DMS53 (cell line): ENCODE measurements around the gene CADM1.
A peak's percentile ranks its signal among the peaks of the same experiment; 100 is the strongest.

Experiments used
- DNase-seq: peaks from one replicate; lab custom pipeline; 2025; lab: John Stamatoyannopoulos, UW

Gene CADM1

DNA sequence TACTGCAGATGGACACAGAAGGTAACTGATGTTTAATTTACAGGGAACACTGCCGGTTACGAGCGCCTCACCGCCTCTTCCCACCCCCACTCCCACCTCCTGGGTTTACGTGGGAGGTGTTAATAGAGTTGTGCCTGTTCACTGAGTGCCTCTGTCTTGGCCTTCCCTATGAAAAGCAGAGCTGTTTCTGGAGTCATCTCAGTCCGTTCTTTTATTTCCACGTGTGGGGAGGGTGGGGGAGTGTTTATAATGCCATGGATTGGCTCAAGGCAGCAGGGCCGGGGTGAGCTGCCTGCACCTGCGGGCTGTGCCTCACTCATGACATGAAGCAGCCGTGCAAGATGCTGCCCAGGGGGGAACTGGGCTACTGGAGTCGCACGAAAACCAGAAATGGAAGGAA is 322.7 kb downstream of the CADM1 start:
- DNase-seq: no peak

DNA sequence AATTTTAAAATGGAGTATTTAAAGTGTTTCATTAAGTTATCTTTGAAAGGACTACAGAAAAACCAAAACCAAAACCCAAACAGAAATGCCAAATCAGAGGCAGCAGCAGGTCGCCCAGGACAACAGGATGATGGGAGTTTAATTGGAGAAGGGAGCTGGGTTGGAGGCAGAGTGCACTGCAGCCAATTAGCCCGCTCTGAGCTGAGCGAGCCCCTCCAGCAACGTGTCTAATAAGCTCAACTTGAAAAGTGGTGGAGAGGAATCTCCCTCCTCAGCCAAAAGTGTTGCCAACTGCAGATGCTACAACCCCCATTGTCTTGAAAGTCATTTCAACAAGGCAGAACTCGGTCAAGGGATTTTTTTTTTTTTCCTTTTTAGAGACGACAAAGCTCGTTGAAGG is 323.9 kb downstream of the CADM1 start:
- no peak for DNase-seq

DNA sequence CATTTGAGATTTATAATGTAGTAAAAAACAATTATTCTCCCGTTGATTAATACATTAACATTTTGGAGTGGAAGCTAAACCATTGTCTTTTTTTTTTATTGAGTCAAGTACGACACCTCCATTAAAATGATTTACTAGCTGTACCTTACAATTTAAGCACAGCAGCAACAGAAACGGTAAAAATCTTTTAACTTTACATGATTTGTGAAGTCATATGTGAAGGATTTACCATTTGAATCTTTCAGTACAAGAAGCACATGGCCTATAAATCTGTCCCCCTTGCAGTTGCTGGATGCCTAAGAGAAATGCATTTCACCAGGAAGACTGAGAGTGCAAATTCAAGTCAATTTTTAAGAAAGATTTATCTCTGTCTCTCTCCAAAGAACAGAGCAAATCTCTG is 324.6 kb downstream of the CADM1 start:
- DNase-seq: no peak

DNA sequence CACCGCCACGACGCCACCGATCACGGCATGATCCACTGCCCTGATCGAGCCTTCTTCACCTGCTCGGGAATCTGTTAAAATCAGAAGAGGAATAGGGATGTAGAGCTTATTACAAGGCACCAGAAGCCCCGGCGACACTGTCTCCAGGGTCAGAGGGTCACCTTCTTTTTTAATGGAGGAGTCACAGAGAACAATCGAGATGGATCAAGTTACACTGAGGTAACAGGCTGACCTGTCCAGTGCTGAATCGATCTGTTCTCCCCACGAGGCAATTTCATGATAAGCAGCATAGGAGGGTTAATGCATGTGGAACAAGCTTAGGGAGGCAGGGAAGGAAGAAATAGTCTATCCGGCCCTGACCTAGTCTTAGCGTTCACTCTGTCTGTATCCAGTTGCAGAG is 325.5 kb downstream of the CADM1 start:
- DNase-seq: no peak

DNA sequence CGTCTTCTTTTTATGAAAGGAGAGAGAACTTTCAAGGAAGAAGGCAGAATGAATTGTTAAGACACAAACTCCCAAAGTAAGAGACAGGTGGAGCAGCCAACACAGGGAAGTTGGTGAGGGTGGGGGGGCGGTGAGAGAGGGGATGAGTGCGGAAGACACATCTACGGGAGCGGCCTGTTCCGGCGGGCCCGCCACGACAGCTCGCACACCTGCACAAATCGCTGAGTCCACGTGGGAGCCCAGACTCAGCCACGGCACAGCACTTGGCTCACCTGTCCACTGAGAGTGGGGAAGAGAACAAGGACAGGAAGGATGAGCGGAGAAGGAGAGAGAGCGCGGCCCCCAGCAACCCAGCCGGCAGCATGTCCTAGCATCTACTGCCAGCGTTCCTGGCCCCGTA is 331.1 kb downstream of the CADM1 start:
- no peak for DNase-seq

DNA sequence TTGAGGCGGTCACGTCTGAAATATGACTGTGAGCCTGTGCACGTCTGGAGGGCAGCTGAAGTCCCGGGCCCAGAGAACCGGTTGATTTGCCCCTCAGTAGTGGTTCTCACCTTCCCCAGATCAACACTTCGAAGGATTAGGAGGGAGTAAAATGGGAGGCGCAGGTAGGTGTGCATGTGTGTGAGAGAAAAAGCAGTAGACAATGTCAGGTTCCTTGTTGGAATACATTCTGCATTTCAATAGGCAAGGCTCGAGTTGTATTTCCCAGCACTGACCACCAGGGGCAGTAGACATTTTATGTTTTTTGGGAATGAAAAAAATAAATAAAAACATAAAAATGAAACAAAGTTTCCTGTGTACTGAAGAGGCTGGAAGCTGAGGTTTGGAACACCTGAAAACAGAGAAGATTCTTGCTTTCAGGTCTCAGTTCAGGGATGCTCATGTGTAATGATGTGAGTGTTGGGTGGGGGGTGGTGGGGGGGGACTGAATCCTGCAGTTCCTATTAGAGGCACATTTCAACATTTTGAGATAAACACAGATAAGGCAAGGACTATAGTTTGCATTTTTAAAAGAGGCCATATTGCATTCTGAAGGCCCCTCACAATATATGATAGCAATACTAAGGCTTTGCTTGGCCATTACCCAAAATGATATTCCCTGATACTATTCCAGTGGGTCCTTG is 333.9 kb downstream of the CADM1 start:
- peak; percentile 75 for DNase-seq

DNA sequence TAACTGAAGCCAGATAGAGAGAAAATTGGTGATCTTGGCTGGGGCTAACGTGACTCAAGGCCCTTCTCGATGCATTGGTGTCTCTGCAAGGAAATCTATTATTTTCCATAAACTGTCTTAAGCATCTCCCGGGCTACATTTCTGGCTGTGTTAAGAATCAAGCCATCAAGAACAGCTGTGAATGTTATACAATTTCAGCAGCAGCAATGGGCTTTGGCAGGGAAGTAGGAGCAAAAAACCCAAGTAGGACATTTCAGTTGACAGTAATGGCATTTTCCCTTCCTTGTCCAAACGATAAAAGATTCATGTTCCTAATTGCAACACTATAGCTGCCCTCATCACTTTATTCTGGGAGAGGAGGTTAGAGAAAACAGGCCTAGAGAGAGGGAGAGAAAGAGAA is 335.0 kb downstream of the CADM1 start:
- DNase-seq: no peak

DNA sequence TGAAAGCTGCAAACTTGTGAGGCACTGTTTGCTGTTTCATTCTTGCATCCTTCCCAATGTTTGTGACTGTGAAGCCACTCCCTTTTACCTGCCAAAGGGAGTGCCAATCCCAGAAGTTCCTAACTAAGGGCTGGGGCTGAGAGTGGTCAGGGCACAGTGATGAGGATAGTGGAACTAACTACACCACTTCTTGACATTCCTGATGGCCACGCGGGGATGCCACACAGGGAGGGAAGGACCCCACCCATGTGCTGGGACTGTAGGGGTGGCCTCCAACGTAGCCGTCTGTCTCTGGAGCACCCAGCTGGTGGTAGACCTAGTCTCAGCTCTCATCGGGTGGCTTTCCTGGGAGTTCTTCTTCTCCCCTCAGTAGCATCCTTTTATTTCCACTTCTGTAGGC is 335.5 kb downstream of the CADM1 start:
- no peak for DNase-seq

DNA sequence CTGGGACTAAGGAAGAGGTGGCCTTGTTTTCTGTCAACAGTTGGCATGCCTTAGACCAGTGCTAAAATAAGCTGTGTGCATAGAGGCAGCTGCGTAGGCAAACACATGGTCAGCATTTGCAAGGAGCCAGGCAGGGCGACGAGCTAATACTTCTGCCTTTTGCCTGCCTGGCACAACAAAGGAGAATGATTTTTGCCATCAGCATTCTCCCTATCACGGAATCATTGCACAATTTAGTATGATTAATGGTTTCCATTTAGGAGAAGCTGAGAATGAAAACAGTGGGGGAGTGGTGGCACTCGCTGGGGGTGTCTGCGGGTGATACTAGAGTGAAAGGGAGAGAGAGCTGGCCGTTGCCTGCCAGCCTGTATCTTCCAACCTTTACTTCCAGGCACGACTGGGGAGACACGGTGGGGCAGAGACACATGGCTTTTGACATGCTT is 336.0 kb downstream of the CADM1 start:
- peak; percentile 47 for DNase-seq

DNA sequence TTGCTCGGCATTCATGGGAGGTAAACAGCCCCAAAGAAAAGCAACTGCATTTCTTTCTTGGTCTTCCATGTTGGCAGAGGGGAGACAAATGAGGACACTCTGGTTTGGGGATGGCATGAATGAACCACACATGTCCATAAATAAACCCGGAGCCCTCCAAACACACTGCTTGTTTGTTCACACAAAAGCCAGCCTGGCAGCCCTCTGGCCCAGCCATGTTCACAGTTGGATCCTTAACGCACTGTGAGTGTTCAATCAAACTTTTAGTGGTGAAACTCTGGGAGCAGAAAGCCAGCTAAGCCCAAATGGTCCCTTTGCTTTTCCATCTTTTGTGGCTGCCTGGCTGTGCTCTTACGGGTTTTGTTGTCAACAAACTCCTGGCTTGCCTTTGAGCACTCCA is 336.8 kb downstream of the CADM1 start:
- no peak for DNase-seq

DNA sequence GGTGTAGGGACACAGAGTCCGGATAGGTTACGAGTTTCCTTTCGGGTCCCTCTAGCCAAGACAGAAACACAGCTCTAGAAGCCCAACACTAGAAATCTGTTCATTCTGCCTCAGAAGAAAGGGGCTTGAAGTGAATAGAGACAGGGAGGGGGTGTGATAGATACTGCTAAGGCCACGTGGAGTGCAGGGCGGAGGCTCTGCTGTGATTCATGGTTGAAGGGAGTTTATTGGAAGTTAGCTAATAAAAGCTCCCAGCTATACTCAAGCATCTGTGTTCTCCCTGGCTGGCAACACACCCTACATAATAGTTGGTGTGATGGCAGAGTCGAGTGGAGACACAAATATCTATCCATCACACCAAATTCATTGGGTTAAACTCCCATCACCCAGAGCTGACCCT is 337.4 kb downstream of the CADM1 start:
- no peak for DNase-seq

DNA sequence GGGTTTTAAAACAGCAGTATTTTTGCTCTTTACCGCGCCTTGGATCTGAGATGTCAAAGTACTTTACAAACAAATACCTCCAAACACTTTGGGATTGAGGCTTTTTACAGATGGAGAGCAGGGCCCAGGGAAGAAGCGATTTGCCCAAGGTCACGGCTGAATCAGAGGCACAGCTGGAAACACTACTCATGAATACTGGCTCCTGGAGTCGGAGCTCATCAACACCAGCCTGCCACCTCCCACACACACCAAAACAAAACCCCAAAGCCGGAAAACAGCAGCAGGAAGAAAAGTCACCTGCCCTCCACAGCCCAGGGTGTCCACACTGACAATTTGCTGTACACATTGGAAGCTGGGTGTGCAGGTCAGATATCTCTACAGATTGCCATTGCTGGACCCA is 339.4 kb downstream of the CADM1 start:
- no peak for DNase-seq

DNA sequence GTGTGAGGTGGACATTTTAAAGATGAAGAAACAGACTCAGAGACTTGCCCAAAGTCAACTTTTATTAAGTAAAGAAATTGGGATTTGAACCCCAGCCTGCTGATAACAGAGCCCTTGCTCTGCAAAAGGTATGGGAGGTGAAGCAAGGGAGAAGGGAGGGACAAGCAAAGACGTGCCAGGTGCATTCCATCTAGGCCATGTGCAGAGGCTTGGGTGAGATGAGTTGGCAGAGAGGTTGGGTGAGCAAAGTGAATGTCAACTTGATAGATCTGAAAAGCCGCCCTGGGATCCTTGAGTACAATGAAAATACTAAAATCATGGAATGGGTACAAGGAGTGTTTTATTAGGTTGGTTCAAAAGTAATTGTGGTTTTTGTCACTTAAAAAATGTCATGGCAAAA is 341.3 kb downstream of the CADM1 start:
- no peak for DNase-seq

DNA sequence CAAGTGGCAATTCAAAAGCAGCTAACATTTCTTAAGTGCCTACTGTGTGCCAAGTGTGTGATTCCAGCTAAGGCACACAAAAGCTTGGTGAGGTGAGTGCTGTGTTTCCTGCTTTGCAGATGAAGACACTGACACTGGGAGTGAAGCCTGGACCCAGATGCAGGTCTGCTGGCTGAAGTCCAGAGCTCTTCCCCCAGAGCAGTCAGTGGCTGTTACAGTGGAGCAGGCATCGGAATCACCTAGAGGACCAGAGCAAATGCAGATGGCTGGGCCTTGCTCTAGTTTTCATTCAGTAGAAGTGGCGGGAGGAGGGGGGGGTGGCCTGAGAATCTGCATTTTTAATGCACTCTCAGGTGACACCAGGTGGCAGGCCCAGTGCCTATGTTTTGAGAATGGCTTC is 342.3 kb downstream of the CADM1 start:
- peak; percentile 28 for DNase-seq

DNA sequence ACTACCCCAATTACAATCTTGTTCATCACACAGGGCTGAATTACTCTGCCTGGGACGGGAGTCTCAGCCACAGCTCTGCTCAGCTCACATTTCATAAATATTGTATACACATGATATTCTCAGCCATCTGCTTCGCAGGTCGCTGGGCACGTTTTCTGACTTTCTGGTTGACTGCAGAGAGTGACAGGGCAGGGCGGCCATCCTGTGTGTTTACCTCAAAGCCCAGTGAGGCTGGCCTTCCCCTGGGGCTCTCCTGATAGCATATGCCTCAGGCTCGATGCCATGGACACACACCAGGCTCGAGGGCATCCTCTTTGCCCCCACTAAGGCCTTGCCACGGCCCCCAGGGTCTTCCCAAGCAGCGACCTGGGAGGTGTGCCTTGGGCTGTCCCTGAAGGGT is 345.0 kb downstream of the CADM1 start:
- peak; percentile 41 for DNase-seq

DNA sequence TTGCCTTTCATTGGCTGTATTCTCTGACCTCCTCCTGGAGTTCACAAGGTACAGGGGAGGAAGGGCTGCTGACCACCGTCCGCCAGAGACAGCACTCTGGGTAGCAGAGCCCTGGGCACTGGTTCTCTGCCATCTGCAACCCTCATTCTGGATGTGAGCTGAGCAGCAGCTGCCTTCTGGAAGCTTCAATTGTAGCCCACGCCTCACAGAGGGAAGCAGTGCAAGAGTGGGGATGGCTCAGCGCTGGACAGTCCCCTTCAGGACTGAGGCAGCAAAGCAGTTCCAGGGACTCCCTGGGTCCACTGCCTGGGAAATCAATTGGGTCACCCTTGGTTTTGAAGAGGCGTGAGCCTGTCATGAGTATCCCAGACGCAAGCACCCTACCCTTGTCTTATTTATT is 346.2 kb downstream of the CADM1 start:
- DNase-seq: no peak

DNA sequence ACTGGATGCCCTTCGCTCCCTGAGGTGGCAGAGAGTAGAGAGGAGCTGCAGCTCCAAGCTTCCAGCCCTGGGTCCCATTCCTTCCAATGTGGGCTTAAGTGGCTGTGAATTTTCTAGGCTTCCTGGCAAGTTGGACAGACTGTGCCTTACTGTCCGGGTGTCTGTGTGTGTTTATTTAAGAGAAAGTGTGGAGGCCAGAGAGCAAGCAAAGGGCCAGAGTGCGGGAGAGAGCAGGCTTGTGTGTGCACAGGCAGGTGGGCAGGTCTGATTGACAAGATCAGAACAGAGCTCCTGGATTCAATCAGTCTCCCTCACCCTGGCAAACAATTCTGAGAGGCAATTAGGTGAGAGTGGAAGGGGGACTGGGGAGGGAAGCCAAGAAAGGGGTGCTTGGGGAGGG is 347.0 kb downstream of the CADM1 start:
- no peak for DNase-seq

DNA sequence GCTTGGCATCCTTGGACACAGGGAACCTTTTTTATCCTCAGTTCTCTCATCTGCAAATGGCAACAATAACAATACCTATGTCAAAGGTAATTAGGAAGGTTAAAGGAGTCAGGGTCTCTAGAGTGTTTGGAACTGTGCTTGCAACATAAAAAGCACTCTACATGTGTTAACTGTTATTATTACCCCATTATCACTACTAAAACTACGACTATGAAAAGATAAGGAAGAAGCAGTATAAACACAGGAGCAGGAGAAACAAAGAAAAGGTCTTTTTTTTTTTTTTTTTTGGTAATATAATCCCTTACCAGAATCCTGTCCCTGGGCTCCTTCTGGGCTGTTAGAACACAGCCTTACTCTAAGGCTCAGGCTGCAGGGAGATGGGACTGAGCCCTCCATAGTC is 348.2 kb downstream of the CADM1 start:
- DNase-seq: no peak

DNA sequence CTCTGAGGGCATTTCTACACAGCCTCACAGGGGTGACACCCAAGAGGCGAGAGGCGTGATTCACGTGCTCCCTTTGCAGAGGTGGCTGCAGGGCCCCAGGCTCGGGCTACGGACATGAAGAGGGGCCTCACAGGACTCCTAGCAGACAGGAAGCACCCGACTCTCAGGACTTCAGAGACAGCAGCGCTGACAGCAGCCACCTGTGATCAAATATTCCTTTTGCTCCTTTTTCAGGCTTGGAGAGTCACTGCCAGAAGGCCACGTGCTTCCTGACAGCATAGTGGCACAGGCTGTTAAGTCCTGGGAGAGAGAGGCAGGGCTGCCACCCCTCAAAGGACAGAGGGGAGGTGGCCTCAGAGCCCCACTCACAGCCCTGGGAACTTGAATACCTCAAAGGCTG is 348.9 kb downstream of the CADM1 start:
- no peak for DNase-seq

DNA sequence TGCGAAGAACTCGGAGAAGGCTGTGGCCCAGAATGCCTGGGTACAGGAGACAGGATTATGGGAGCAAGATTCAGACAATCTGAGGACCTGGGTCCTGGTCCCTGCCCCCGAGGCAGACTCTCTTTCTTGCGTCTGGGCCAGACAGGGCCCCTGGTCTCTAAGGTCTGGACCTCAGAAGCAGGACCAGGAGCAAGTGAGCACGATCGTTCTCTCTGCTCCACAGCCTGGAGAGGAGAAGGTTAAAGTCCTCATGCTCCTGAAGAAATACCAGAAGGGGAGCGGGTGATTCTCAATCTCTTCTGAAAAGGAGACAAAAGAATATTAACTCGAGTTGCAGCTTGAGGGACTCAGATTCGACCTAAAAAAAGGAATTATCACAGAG is 349.9 kb downstream of the CADM1 start:
- no peak for DNase-seq

DNA sequence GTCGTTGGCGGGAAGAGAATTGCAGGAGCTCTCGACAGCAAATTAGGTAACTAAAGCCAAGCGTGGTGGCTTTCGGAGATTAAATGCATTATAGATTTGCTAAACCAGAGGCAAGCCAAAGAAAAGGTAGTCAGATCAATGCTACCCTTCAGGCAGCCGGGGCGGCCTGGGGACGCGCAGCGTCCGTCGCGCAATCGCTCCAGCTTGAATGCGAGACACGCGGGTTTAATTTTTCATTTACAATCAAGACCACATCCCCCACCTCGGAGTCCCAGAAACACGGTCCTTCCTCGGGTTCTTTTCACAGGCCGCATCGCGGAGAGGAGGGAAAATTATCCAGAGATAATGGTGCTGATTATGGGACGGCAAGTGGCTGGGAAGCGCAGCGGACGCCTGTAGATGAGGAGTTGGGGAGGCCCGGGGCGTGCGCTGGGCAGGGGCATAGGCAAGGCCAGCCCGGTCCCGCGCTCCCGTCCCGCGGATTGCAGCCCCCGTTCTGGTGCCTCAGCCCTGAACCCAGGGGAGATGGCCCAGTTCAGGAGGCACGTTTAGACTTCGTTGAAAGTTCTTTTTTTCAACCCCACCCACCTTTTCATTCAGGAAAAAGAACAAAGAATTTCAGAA is 350.4 kb downstream of the CADM1 start:
- DNase-seq: no peak

DNA sequence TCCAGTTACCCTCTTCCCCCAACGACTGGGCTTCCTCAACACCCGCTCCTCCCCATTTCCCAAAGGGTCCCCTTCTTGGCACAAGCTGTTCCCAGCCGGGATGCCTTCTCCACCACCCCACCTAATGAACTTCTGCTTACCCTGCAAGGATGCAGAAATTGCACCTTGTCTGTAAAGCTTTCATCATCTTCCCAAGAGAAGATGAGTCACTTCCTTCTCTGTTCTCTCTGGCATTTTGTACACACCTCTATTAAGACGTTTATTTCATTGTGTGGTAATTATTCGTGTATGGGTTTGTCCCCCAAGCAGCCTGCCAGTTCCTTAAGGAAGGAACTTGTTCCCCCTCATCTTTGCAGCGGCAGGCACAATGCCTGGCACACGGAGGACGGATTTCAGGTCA is 351.1 kb downstream of the CADM1 start:
- DNase-seq: peak; percentile 33

DNA sequence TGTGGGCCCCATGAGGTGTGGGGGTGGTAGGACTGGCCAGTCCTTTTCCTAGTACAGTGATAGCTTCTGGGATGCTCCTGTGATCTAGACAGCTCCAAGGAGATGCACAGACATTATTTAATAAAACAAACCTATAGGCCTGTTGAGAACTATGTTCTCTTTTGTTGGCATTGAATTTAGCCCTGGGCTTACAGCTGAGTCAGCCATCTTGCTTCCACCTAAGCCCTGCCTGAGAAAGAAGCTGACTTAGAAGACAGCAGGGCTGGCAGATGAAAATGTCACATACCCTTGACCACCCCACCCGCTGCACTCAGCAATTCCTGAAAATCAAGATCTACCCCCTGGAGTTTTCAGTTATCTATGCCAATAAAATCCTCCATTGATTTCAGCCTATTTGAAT is 353.2 kb downstream of the CADM1 start:
- no peak for DNase-seq

DNA sequence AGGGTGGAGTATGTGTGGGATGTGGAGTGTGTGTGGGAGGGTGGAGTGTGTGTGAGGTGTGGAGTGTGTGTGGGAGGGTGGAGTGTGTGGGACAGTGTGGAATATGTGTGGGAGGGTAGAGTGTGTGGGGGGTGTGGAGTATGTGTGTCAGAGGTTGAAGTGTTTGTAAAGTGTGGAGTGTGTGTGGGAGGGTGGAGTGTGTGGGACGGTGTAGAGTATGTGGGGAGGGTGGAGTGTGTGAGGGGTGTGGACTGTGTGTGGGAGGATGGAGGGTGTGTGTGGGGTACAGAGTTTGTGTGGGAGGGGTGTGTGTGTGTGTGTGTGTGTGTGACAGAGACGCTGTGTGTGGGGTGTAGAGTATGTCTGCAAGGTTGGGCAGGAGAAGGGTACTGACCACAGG is 355.5 kb downstream of the CADM1 start:
- DNase-seq: no peak
